ENCODE data around the gene AGBL1. TPM values are rescaled to one million over a fixed set of nuclear protein-coding genes. Genes with fewer than 3 reads are reported as not detected.

AGBL1 gene
- total RNA-seq, 2 donors from 2014 or later, result not detected

- no peak for TF ChIP-seq CTCF (IDR thresholded peaks at IDR 0.05)
- no peak overlapping the region for H3K4me3 ChIP-seq
- H3K4me1 ChIP-seq (ENCODE audit: control insufficient read depth in 1 of 2, low read depth in 2 of 2), result no peaks in the 10 kb centered on the region
- ATAC-seq (ENCODE audit: insufficient number of reproducible peaks, low FRiP score, low read depth) (no peak), DNase-seq (ENCODE audit: low spot score) (no peak)
- H3K9me3 ChIP-seq, result no peaks in the 10 kb centered on the region
- no peaks in the 10 kb centered on the region for H3K27me3 ChIP-seq (replicated peaks; ENCODE audit: insufficient read depth)
- no peak overlapping the region for H3K27ac ChIP-seq
- H3K36me3 ChIP-seq, result no peaks in the 10 kb centered on the region
Observed at GRCh38 chr15:86322629-86323028, 243.0 kb downstream of the AGBL1 start.

GRCh38 chr15:86327230-86327865 is 247.7 kb downstream of the AGBL1 start:
- H3K4me1 ChIP-seq (ENCODE audit: control insufficient read depth in 1 of 2, low read depth in 2 of 2), result no peaks in the 10 kb centered on the region
- no peak overlapping the region for H3K4me3 ChIP-seq
- no peak overlapping the region for H3K27ac ChIP-seq
- TF ChIP-seq CTCF (IDR thresholded peaks at IDR 0.05), result no peak
- ATAC-seq (ENCODE audit: insufficient number of reproducible peaks, low FRiP score, low read depth), result no peak
- DNase-seq (ENCODE audit: low spot score), result no peak
- H3K9me3 ChIP-seq, result peaks cover 4% of the 10 kb centered on the region
- no peaks in the 10 kb centered on the region for H3K27me3 ChIP-seq (replicated peaks; ENCODE audit: insufficient read depth)
- no peaks in the 10 kb centered on the region for H3K36me3 ChIP-seq

GRCh38 chr15:86328658-86329057 is 249.0 kb downstream of the AGBL1 start:
- ATAC-seq (ENCODE audit: insufficient number of reproducible peaks, low FRiP score, low read depth) (no peak), DNase-seq (ENCODE audit: low spot score) (no peak)
- Histone ChIP-seq H3K4me1 (ENCODE audit: control insufficient read depth in 1 of 2, low read depth in 2 of 2) (no peaks in the 10 kb centered on the region), H3K4me3 (no peak overlapping the region), H3K27ac (no peak overlapping the region), H3K9me3 (peaks cover 4% of the 10 kb centered on the region), H3K36me3 (no peaks in the 10 kb centered on the region), H3K27me3 (replicated peaks; ENCODE audit: insufficient read depth) (no peaks in the 10 kb centered on the region)
- TF ChIP-seq CTCF (IDR thresholded peaks at IDR 0.05), result no peak

GRCh38 chr15:86329311-86330013 is 249.8 kb downstream of the AGBL1 start:
- H3K27me3 ChIP-seq (replicated peaks; ENCODE audit: insufficient read depth), result no peaks in the 10 kb centered on the region
- no peak overlapping the region for H3K27ac ChIP-seq
- H3K36me3 ChIP-seq, result no peaks in the 10 kb centered on the region
- DNase-seq (ENCODE audit: low spot score), result no peak
- no peak overlapping the region for H3K4me3 ChIP-seq
- TF ChIP-seq CTCF (IDR thresholded peaks at IDR 0.05), result no peak
- no peaks in the 10 kb centered on the region for H3K4me1 ChIP-seq (ENCODE audit: control insufficient read depth in 1 of 2, low read depth in 2 of 2)
- ATAC-seq (ENCODE audit: insufficient number of reproducible peaks, low FRiP score, low read depth), result no peak
- H3K9me3 ChIP-seq, result peaks cover 4% of the 10 kb centered on the region

- no peaks in the 10 kb centered on the region for H3K27me3 ChIP-seq (replicated peaks; ENCODE audit: insufficient read depth)
- no peaks in the 10 kb centered on the region for H3K36me3 ChIP-seq
- no peak for TF ChIP-seq CTCF (IDR thresholded peaks at IDR 0.05)
- peaks cover 4% of the 10 kb centered on the region for H3K9me3 ChIP-seq
- H3K27ac ChIP-seq, result no peak overlapping the region
- no peak for ATAC-seq (ENCODE audit: insufficient number of reproducible peaks, low FRiP score, low read depth)
- no peak for DNase-seq (ENCODE audit: low spot score)
- H3K4me3 ChIP-seq, result no peak overlapping the region
- H3K4me1 ChIP-seq (ENCODE audit: control insufficient read depth in 1 of 2, low read depth in 2 of 2), result no peaks in the 10 kb centered on the region
Observed at GRCh38 chr15:86333819-86334218, 254.1 kb downstream of the AGBL1 start.

Measured in thoracic aorta (tissue), 2 donors.